Loucy (cell line): ENCODE measurements around the gene C10orf67.

Source experiments
- H2AFZ ChIP-seq: fragments of 200-600 bp; sonication (generic); 2 replicates; pipeline ENCODE4 v1.6.0; 2016; ENCODE audit warnings: antibody characterized with exemption, mild to moderate bottlenecking, low read length, moderate library complexity
- H3F3A ChIP-seq: fragments of 200-600 bp; 2 replicates; pipeline ENCODE4 v1.6.0; 2016; ENCODE audit warnings: antibody characterized with exemption, low read depth, mild to moderate bottlenecking
- H3K27me3 ChIP-seq: fragments of 200-600 bp; sonication (generic); 2 replicates; pipeline ENCODE4 v1.6.1; 2014; ENCODE audit warnings: low read length, mild to moderate bottlenecking; ENCODE audit not compliant: insufficient read depth, poor library complexity, severe bottlenecking
- H3K36me3 ChIP-seq: fragments of 200-600 bp; sonication (generic); 2 replicates; pipeline ENCODE4 v1.6.1; 2016; ENCODE audit warnings: low read length; ENCODE audit not compliant: insufficient read depth
- H3K4me1 ChIP-seq: fragments of 200-600 bp; sonication (generic); 2 replicates; pipeline ENCODE4 v1.5.1; 2014; ENCODE audit warnings: low read length, mild to moderate bottlenecking; ENCODE audit not compliant: insufficient read depth, poor library complexity, severe bottlenecking
- H3K4me2 ChIP-seq: fragments of 200-600 bp; sonication (generic); 2 replicates; pipeline ENCODE4 v1.6.0; 2014; ENCODE audit warnings: antibody characterized with exemption, low read length, low read depth, mild to moderate bottlenecking; ENCODE audit not compliant: poor library complexity, severe bottlenecking
- H3K4me3 ChIP-seq: fragments of 200-600 bp; sonication (generic); 2 replicates; pipeline ENCODE4 v1.5.1; 2014; ENCODE audit warnings: low read length, mild to moderate bottlenecking, mixed read lengths; ENCODE audit not compliant: poor library complexity, severe bottlenecking
- H3K79me2 ChIP-seq: fragments of 200-600 bp; sonication (generic); 2 replicates; pipeline ENCODE4 v1.6.1; 2014; ENCODE audit warnings: low read length; ENCODE audit not compliant: insufficient read depth
- H3K9ac ChIP-seq: fragments of 200-600 bp; sonication (generic); 2 replicates; pipeline ENCODE4 v1.6.0; 2014; ENCODE audit warnings: mild to moderate bottlenecking, low read depth, low read length, moderate library complexity; ENCODE audit not compliant: poor library complexity, severe bottlenecking
- H3K9me2 ChIP-seq: fragments of 200-600 bp; sonication (generic); replicated peaks from 2 replicates; pipeline ENCODE4 v1.6.1; 2016; ENCODE audit warnings: low read depth, low read length, mixed read lengths
- H3K9me3 ChIP-seq: fragments of 200-600 bp; sonication (generic); 2 replicates; pipeline ENCODE4 v1.6.1; 2014; ENCODE audit warnings: mild to moderate bottlenecking, antibody characterized with exemption, low read length, low read depth; ENCODE audit not compliant: insufficient read depth
- H4K20me1 ChIP-seq: fragments of 200-600 bp; sonication (generic); 2 replicates; pipeline ENCODE4 v1.6.0; 2014; ENCODE audit warnings: antibody characterized with exemption, low read length, mild to moderate bottlenecking; ENCODE audit not compliant: insufficient read depth, poor library complexity, severe bottlenecking
- EZH2phosphoT487 ChIP-seq: fragments of 200-600 bp; IDR thresholded peaks from 2 replicates; pipeline ENCODE4 v1.6.1; 2018; ENCODE audit warnings: antibody characterized with exemption, mild to moderate bottlenecking, moderate library complexity, borderline replicate concordance
- TF ChIP-seq, protein P1 (sequence below): fragments of 200-600 bp; sonication (generic); conservative IDR thresholded peaks from 2 replicates; pipeline ENCODE4 v1.5.1; 2014; ENCODE audit warnings: mild to moderate bottlenecking, antibody characterized with exemption, low read length

C10orf67 gene

DNA sequence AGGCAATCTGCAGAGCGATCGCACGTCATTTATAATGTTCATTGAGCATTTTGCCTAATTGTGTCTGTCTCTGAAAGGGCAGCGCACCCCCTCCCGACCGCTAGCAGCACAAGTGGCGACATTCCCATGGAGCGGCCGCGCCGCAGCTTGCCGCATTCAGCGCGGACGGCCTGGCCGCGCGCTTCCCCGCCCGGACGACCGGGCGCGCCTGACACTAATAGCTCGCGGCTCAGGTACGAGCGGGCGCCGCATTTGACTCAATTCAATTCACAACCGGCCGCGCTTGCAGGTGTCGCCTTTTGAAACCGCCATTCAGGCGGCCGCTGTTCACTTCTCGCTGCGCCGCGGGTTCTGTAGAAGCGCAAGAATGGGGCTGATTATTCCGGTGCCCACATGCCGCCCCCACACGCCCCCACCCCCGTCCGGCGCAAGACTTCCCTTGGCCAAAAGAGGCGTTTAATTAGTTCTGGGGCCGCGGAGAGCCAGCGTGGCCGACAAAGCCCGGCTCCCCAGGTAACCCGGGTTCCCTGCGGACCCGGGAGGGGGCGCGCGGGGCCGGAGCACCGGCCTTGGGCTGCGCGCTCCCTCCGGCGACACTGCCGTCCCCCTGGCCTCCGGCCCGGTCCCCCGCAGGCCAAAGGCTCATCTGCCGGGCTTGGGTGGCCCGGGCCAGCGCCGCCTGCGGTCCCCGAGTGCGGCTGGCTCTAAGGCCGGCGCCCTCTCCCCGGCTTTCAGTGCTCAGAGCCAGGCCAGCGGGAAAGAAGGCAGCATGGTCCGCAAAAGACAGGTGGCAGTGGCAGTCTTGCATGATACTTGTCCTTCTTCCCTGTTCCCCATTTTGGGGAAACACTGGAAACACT is 171.2 kb downstream of the C10orf67 start:
- Histone ChIP-seq H3K9me2 (no peaks in the 10 kb centered on the region), H4K20me1 (no peaks in the 10 kb centered on the region), H3K27me3 (no peaks in the 10 kb centered on the region), H3K79me2 (no peaks in the 10 kb centered on the region), H3K4me1 (no peaks in the 10 kb centered on the region), H3K4me3 (no peak overlapping the region), H3K9me3 (no peaks in the 10 kb centered on the region), H3K36me3 (no peaks in the 10 kb centered on the region), H3K9ac (no peak overlapping the region), H2AFZ (no peak overlapping the region), H3F3A (no peaks in the 10 kb centered on the region), H3K4me2 (no peak overlapping the region)
- TF ChIP-seq EZH2phosphoT487: no peak
- TF ChIP-seq, protein P1, sequence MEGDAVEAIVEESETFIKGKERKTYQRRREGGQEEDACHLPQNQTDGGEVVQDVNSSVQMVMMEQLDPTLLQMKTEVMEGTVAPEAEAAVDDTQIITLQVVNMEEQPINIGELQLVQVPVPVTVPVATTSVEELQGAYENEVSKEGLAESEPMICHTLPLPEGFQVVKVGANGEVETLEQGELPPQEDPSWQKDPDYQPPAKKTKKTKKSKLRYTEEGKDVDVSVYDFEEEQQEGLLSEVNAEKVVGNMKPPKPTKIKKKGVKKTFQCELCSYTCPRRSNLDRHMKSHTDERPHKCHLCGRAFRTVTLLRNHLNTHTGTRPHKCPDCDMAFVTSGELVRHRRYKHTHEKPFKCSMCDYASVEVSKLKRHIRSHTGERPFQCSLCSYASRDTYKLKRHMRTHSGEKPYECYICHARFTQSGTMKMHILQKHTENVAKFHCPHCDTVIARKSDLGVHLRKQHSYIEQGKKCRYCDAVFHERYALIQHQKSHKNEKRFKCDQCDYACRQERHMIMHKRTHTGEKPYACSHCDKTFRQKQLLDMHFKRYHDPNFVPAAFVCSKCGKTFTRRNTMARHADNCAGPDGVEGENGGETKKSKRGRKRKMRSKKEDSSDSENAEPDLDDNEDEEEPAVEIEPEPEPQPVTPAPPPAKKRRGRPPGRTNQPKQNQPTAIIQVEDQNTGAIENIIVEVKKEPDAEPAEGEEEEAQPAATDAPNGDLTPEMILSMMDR: no peak

DNA sequence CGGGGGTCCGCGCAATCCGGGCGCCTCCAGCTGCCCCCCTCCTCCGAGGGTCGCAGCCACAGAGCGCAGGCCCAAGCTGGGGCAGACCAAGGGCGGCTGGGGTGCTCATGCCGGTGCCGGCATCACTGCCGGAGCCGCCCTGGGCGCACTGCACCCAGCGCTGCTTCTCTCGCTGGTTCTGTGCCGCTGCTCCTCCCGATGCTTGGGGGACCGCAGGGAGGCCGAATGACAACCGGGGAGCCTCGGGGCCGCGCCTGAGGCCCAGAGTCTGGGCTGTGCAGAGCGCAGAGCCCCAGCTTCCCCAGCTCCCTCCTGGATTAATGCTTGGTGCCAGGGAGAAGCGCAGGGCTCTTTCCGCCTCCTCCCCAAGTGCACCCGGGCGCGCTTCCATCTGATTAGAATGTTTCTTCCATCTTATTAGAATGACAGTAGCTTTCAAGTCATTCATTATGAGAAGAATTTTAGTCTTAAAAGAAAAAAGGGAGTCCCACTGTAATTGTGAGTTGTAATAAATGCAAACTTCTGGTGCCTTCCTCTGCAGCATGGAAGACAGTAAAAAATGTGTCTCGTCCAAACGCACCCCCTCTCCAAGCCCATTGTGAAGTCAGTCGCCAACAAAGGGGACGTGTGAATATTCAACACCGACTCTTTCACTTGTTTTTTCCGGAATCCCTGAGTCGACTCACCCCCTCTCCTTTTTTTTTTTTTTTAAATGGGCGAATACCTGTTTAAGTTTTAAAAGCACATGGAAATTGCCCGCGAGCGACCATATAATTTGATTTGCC is 172.0 kb downstream of the C10orf67 start:
- no peaks in the 10 kb centered on the region for H3K36me3 ChIP-seq
- no peaks in the 10 kb centered on the region for H3K4me1 ChIP-seq
- H3K27me3 ChIP-seq: no peaks in the 10 kb centered on the region
- H3K4me2 ChIP-seq: no peak overlapping the region
- no peak overlapping the region for H3K4me3 ChIP-seq
- no peaks in the 10 kb centered on the region for H3K9me3 ChIP-seq
- no peak overlapping the region for H2AFZ ChIP-seq
- TF ChIP-seq, protein P1: no peak
- no peak for TF ChIP-seq EZH2phosphoT487
- H4K20me1 ChIP-seq: no peaks in the 10 kb centered on the region
- H3K9ac ChIP-seq: no peak overlapping the region
- H3F3A ChIP-seq: no peaks in the 10 kb centered on the region
- H3K79me2 ChIP-seq: no peaks in the 10 kb centered on the region
- no peaks in the 10 kb centered on the region for H3K9me2 ChIP-seq

DNA sequence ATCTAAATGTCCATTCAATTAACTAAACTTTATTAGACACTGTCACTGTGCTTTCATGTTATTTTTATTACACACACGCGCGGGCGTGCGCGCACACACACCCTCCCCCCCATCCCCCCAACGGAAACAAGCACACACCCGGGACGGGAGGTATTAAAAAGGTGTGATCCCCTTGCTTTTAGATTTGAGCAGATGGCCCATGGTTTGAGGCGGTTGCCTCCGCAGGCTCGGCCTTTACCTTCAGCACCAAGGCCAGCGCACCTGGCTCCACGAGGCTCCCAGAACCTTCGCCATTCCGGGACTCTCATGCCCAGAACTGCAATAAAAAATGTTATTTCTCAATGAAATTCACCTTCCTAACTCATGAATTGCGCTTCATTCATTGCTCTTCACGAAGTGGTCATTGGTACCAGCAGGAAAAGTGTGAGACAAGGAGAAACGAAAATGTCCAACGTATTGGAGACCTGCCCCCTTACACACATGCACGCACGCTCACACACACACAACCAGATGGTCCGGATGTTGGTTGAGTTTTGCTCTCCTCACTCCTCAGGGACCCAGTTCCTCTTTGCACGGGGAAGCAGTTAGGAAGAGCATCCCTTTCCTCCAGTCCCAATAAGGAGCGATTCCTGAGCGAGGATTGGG is 173.2 kb downstream of the C10orf67 start:
- H2AFZ ChIP-seq: no peak overlapping the region
- no peaks in the 10 kb centered on the region for H3K9me3 ChIP-seq
- no peaks in the 10 kb centered on the region for H3K9me2 ChIP-seq
- TF ChIP-seq, protein P1: no peak
- TF ChIP-seq EZH2phosphoT487: no peak
- no peaks in the 10 kb centered on the region for H4K20me1 ChIP-seq
- no peaks in the 10 kb centered on the region for H3K36me3 ChIP-seq
- H3K27me3 ChIP-seq: no peaks in the 10 kb centered on the region
- H3K79me2 ChIP-seq: no peaks in the 10 kb centered on the region
- no peaks in the 10 kb centered on the region for H3K4me1 ChIP-seq
- no peak overlapping the region for H3K9ac ChIP-seq
- H3K4me2 ChIP-seq: no peak overlapping the region
- no peaks in the 10 kb centered on the region for H3F3A ChIP-seq
- no peak overlapping the region for H3K4me3 ChIP-seq
